GM12891 (cell line): ENCODE data around the gene PRELP.

ENCODE experiments used
- PAX5 ChIP-seq: IDR thresholded peaks from 2 replicates; pipeline ENCODE4 v1.6.1; 2011; ENCODE audit warnings: low read length, moderate library complexity, mild to moderate bottlenecking; ENCODE audit not compliant: insufficient read depth, severe bottlenecking
- POLR2A ChIP-seq: IDR thresholded peaks from 2 replicates; pipeline ENCODE4 v1.6.1; 2011; ENCODE audit warnings: low read depth, low read length, control low read depth
- POLR2AphosphoS5 ChIP-seq: IDR thresholded peaks from 2 replicates; pipeline ENCODE4 v1.6.1; 2011; ENCODE audit warnings: low read depth, low read length, control low read depth
- POU2F2 ChIP-seq: IDR thresholded peaks from 2 replicates; pipeline ENCODE4 v1.6.1; 2011; ENCODE audit warnings: low read depth, mild to moderate bottlenecking, control low read depth, low read length, moderate library complexity
- SPI1 ChIP-seq: IDR thresholded peaks from 2 replicates; pipeline ENCODE4 v1.6.1; 2011; ENCODE audit warnings: low read depth, low read length, control low read depth
- TAF1 ChIP-seq: IDR thresholded peaks from 2 replicates; pipeline ENCODE4 v1.6.1; 2011; ENCODE audit warnings: low read depth, low read length, control low read depth

- TF ChIP-seq TAF1 (no peak), POLR2A (no peak), POLR2AphosphoS5 (no peak), SPI1 (no peak), PAX5 (no peak), POU2F2 (no peak)
These were observed 51.0 kb downstream of the PRELP start for GRCh38 chr1:203526572-203526971.
